ENCODE measurements around the gene CDK13.
A peak's percentile ranks its signal among the peaks of the same experiment; 100 is the strongest.

The CDK13 gene

DNA sequence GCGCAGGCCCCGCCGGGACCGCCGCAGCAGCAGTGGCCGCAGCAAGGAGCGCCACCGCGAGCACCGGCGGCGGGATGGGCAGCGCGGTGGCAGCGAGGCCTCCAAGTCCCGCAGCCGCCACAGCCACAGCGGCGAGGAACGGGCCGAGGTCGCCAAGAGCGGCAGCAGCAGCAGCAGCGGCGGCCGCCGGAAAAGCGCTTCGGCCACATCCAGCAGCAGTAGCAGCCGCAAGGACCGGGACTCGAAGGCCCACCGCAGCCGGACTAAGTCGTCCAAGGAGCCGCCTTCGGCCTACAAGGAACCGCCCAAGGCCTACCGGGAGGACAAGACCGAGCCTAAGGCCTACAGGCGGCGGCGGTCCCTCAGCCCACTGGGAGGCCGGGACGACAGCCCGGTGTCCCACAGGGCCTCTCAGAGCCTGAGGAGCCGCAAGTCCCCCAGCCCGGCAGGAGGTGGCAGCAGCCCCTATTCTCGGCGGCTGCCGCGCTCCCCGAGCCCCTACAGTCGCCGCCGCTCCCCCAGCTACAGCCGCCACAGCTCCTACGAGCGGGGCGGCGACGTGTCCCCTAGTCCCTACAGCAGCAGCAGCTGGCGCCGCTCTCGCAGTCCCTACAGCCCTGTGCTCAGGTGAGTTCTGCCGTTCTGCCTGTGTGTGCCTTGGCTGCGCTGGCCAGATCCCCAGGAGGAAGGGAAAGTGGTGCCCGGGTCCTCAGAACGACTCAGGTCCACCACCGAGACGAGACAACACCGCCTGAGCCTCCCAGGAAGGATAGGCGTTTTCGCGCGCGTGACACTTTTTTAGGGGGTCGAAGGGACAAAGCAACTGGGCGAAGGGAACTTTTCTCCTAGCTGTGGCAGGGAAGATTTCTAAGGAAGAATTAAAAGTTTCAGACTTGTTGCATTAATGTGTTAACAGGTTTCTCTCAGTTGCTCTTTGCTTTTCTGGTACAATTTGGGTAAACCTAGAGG lies 1.5 kb downstream of the CDK13 start:
- H3K36me3 ChIP-seq (ENCODE audit: control insufficient read depth, insufficient read depth, low read length) = no peaks in the 10 kb centered on the region
- H3K9me3 ChIP-seq (ENCODE audit: control insufficient read depth, insufficient read depth, low read length) = no peaks in the 10 kb centered on the region
- H3K27me3 ChIP-seq (ENCODE audit: control insufficient read depth, insufficient read depth, low read length) = no peaks in the 10 kb centered on the region
- peaks cover 4% of the 10 kb centered on the region for H3K4me1 ChIP-seq (ENCODE audit: control insufficient read depth, insufficient read depth, low read length)
- H3K9ac ChIP-seq (ENCODE audit: low read depth, low read length) = peak overlapping the region; percentile 81
- H3K4me3 ChIP-seq (ENCODE audit: low read depth, low read length) = peak overlapping the region; percentile 95

DNA sequence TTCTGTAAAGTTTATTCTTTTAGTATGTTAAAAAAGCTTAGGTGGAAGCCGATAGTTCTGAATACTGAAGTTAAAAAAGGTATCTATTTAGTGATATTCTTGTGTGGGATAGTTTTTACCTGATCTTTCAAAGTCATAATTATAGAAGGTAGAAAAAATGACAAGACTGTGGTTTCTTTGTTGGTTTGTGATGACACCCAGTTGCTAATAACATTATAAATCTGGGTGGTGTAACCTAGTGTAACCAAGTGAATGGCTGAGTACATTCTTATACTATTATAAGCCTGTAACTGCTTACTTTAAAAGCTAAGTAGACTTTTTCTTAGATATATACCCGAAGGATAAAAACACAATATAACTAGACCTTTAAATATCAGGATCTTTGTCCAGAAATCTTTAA lies 2.3 kb downstream of the CDK13 start:
- H3K9ac ChIP-seq (ENCODE audit: low read depth, low read length) = peak overlapping the region; percentile 81
- H3K9me3 ChIP-seq (ENCODE audit: control insufficient read depth, insufficient read depth, low read length) = no peaks in the 10 kb centered on the region
- H3K36me3 ChIP-seq (ENCODE audit: control insufficient read depth, insufficient read depth, low read length) = no peaks in the 10 kb centered on the region
- H3K27me3 ChIP-seq (ENCODE audit: control insufficient read depth, insufficient read depth, low read length) = no peaks in the 10 kb centered on the region
- H3K4me3 ChIP-seq (ENCODE audit: low read depth, low read length) = peak overlapping the region; percentile 95
- H3K4me1 ChIP-seq (ENCODE audit: control insufficient read depth, insufficient read depth, low read length) = peaks cover 4% of the 10 kb centered on the region

DNA sequence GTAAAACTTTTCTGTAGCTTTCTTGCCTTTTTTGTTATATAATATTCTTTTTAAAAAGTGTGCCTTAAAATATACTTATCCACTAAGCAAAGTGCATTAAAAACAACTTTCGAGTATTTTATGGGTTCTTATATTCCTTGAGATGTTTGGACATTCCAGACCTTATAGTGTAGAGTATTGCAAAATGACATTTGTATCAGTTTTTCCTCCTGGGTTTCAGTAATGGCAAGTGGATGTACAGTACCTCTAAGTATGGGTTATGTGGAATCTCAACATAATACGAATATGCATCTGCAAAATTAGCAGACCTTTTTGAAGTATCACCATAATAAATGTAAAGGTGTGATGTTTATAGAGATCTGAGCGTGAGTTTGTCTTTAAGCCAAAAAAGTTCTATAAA lies 2.7 kb downstream of the CDK13 start:
- H3K4me1 ChIP-seq (ENCODE audit: control insufficient read depth, insufficient read depth, low read length) = peaks cover 4% of the 10 kb centered on the region
- no peaks in the 10 kb centered on the region for H3K36me3 ChIP-seq (ENCODE audit: control insufficient read depth, insufficient read depth, low read length)
- H3K9ac ChIP-seq (ENCODE audit: low read depth, low read length) = no peak overlapping the region
- no peaks in the 10 kb centered on the region for H3K27me3 ChIP-seq (ENCODE audit: control insufficient read depth, insufficient read depth, low read length)
- peak overlapping the region; percentile 95 for H3K4me3 ChIP-seq (ENCODE audit: low read depth, low read length)
- H3K9me3 ChIP-seq (ENCODE audit: control insufficient read depth, insufficient read depth, low read length) = no peaks in the 10 kb centered on the region

DNA sequence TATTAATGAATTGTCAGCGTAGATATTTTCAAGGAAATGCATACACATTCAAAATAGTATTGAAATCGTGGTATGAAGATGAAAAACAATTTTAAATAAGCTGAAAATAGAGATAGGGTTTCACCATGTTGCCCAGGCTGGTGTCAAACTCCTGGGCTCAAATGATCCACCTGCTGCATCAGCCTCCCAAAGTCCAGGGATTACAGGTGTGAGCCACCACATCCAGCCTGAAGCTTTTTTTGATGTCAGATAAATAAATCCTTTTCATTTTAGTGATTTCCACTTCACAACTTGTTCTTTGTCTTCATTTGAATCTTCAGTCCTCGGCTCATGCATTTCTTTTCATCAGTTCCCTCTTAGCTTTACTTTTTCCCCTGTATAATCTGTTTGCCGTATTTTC lies 4.6 kb downstream of the CDK13 start:
- no peaks in the 10 kb centered on the region for H3K27me3 ChIP-seq (ENCODE audit: control insufficient read depth, insufficient read depth, low read length)
- no peaks in the 10 kb centered on the region for H3K9me3 ChIP-seq (ENCODE audit: control insufficient read depth, insufficient read depth, low read length)
- H3K36me3 ChIP-seq (ENCODE audit: control insufficient read depth, insufficient read depth, low read length) = no peaks in the 10 kb centered on the region
- peaks cover 6% of the 10 kb centered on the region for H3K4me1 ChIP-seq (ENCODE audit: control insufficient read depth, insufficient read depth, low read length)
- H3K9ac ChIP-seq (ENCODE audit: low read depth, low read length) = no peak overlapping the region
- H3K4me3 ChIP-seq (ENCODE audit: low read depth, low read length) = no peak overlapping the region

DNA sequence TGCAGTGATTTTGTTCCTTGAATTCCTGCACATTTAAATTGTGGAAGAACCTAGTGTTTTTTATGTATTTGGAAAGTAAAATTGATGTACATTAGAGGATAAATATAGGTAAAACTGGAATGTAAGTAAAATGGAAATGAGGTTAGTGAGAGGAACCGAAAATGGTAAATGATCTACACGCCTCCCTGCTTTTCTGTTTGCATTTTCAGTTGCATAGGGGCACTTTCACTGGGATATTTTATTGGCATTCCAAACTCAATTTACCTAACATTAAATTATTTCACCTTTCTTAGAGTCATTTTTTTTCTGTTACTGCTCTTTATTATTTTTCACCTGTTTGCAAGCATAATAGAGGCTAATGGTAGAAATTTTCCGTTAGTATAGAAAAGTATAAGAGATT lies 8.0 kb downstream of the CDK13 start:
- Histone ChIP-seq H3K9me3 (ENCODE audit: control insufficient read depth, insufficient read depth, low read length) (no peaks in the 10 kb centered on the region), H3K9ac (ENCODE audit: low read depth, low read length) (no peak overlapping the region), H3K27me3 (ENCODE audit: control insufficient read depth, insufficient read depth, low read length) (no peaks in the 10 kb centered on the region), H3K36me3 (ENCODE audit: control insufficient read depth, insufficient read depth, low read length) (no peaks in the 10 kb centered on the region), H3K4me3 (ENCODE audit: low read depth, low read length) (no peak overlapping the region), H3K4me1 (ENCODE audit: control insufficient read depth, insufficient read depth, low read length) (peaks cover 6% of the 10 kb centered on the region)

DNA sequence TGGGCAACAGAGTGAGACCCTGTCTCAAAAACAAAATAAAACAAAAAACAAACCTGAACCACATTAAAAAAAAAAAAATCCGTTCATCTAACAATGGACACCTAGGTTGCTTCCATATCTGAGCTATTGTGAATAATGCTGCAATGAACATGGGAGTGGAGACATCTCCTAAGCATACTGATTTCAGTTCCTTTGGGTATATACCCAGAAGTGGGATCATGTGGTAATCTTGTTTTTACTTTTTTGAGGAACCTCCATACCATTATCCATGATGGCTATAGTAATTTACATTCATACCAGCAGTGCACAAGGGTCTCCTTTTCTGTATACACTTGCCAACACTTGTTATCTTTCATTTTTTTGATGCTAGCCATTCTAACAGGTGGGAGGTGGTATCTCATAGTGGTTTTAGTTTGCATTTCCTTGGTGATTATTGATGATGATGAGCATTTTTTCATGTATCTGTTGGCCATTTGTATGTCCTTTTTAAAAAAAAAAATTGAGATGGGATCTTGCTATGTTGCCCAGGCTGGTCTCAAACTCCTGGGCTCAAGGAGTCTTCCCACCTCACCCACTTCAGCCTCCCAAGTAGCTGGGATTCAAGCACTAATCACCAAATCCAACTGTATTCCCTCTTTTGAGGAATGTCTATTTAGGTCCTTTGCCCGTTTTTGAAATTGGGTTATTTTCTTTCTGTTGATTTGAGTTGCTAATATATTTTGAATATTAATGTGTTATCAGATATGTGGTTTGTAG lies 17.5 kb downstream of the CDK13 start:
- no peak overlapping the region for H3K9ac ChIP-seq (ENCODE audit: low read depth, low read length)
- no peaks in the 10 kb centered on the region for H3K27me3 ChIP-seq (ENCODE audit: control insufficient read depth, insufficient read depth, low read length)
- H3K4me3 ChIP-seq (ENCODE audit: low read depth, low read length) = no peak overlapping the region
- H3K9me3 ChIP-seq (ENCODE audit: control insufficient read depth, insufficient read depth, low read length) = no peaks in the 10 kb centered on the region
- H3K36me3 ChIP-seq (ENCODE audit: control insufficient read depth, insufficient read depth, low read length) = no peaks in the 10 kb centered on the region
- H3K4me1 ChIP-seq (ENCODE audit: control insufficient read depth, insufficient read depth, low read length) = peaks cover 4% of the 10 kb centered on the region

DNA sequence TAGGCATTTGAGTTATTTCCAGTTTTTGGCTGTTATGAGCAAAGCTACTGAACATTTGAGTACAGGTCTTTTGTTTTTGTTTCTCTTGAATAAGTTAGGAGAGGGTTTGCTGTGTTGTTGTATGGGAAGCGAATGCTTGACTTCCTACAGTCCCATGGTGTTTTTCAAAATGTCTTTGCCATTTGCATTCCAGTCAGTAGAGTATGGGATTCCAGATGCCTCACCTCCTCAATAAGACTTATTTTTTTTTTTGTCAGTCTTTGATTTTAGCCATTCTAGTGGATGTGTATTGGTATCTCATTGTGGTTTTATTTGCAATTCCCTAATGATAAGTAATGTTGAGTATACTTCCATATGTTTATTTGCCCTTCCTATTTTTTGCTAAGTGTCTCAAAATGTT lies 19.4 kb downstream of the CDK13 start:
- Histone ChIP-seq H3K4me3 (ENCODE audit: low read depth, low read length) (no peak overlapping the region), H3K4me1 (ENCODE audit: control insufficient read depth, insufficient read depth, low read length) (peaks cover 4% of the 10 kb centered on the region), H3K9me3 (ENCODE audit: control insufficient read depth, insufficient read depth, low read length) (no peaks in the 10 kb centered on the region), H3K36me3 (ENCODE audit: control insufficient read depth, insufficient read depth, low read length) (no peaks in the 10 kb centered on the region), H3K27me3 (ENCODE audit: control insufficient read depth, insufficient read depth, low read length) (no peaks in the 10 kb centered on the region), H3K9ac (ENCODE audit: low read depth, low read length) (no peak overlapping the region)

DNA sequence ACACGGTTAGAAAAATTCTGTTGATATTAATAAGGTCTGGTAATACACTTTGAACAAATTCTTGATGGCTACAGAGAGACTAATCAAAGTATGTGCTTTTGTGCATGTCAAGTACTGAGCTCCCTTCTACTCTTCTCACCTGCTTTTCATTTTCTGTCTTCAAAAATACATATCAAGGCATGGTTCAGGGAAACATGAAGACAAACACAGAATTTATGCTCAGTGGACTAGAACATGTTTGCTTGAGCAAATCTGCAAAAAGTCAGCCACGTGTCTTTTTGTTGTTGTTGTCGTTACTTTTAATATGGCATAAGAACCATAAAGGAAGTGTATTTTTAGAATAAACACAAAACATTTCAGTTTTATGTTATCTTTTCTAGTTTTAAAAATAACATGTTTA lies 21.9 kb downstream of the CDK13 start:
- Histone ChIP-seq H3K4me3 (ENCODE audit: low read depth, low read length) (no peak overlapping the region), H3K4me1 (ENCODE audit: control insufficient read depth, insufficient read depth, low read length) (peaks cover 4% of the 10 kb centered on the region), H3K36me3 (ENCODE audit: control insufficient read depth, insufficient read depth, low read length) (no peaks in the 10 kb centered on the region), H3K9me3 (ENCODE audit: control insufficient read depth, insufficient read depth, low read length) (no peaks in the 10 kb centered on the region), H3K27me3 (ENCODE audit: control insufficient read depth, insufficient read depth, low read length) (no peaks in the 10 kb centered on the region), H3K9ac (ENCODE audit: low read depth, low read length) (no peak overlapping the region)

DNA sequence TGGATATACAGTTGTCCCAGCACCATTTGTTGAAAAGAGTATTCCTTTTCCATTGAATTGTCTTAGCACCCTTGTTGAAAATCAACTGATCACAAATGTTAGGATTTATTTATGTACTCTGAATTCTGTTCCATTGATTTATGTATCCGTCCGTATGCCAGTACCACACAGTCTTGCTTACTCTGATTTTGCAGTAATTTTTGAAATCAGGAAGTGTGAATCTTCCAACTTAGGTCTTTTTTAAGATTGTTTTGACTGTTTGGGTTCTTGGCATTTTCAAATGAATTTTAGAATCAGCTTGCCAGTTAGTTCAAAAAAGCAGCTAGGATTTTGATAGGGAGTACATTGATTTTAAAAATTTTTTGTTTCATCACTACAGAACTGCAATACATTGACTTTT lies 23.7 kb downstream of the CDK13 start:
- Histone ChIP-seq H3K27me3 (ENCODE audit: control insufficient read depth, insufficient read depth, low read length) (no peaks in the 10 kb centered on the region), H3K9me3 (ENCODE audit: control insufficient read depth, insufficient read depth, low read length) (no peaks in the 10 kb centered on the region), H3K9ac (ENCODE audit: low read depth, low read length) (no peak overlapping the region), H3K4me3 (ENCODE audit: low read depth, low read length) (no peak overlapping the region), H3K36me3 (ENCODE audit: control insufficient read depth, insufficient read depth, low read length) (no peaks in the 10 kb centered on the region), H3K4me1 (ENCODE audit: control insufficient read depth, insufficient read depth, low read length) (peaks cover 17% of the 10 kb centered on the region)

DNA sequence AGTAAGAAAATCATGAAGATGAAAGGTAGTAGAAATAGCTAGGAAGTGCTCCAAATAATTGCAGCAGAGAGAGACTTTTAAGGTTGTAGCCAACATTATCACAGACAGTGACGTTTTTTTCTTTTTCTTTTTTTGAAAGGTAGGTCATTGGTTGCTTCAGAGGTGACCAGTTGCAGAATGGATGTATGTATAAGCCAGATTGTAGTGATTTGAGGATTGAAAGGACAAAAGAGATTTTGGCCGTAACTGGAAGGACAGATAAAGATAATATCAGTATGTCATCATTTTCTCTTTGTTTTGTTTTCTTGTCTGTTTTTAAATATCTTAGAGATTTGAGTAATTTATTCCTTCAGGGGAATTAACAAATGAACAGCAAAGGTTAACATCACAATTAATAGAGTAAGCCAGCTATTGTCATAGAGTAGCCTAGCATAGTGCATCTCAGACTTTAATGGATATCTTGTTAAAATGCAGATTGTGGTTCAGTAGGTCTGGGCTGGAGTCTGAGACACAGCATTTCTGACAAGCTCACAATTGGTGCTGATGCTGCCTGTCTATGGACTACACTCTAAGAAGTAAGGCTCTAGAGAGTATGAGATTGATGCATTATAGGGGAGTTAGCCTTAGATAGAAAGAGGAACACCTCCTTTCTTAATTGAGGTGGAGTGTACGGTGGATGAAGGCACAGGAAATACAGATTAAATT lies 28.3 kb downstream of the CDK13 start:
- Histone ChIP-seq H3K36me3 (ENCODE audit: control insufficient read depth, insufficient read depth, low read length) (no peaks in the 10 kb centered on the region), H3K27me3 (ENCODE audit: control insufficient read depth, insufficient read depth, low read length) (no peaks in the 10 kb centered on the region), H3K9me3 (ENCODE audit: control insufficient read depth, insufficient read depth, low read length) (no peaks in the 10 kb centered on the region), H3K9ac (ENCODE audit: low read depth, low read length) (no peak overlapping the region), H3K4me1 (ENCODE audit: control insufficient read depth, insufficient read depth, low read length) (peaks cover 23% of the 10 kb centered on the region), H3K4me3 (ENCODE audit: low read depth, low read length) (peak overlapping the region; percentile 24)

DNA sequence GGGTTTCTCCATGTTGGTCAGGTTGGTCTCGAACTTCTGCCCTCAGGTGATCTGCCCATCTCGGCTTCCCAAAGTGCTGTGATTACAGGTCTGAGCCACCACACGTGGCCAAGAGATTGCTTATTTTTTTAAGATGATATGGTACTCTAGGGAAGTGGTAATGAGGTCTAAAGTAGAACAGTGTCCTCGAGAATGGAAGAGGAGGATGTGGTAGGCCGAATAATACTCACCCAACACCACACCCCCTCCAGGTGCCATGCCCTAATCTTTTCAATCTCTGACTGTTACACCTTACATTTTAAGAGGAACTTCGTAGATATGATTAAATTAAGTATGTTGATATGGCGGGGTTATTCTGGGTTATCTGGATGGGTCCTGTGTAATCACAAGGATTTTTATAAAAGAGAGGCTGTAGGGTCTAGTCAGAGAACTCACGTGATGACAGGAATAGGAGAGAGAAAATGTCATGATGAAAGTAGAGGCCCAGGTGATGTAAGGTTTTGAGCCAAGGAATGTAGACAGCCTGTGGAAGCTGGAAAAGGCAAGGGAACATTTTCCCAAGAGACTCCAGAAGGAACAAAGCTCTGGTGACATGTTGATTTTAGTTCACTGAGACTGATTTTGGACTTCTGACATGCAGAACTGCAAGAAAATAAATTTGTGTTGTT lies 29.5 kb downstream of the CDK13 start:
- no peak overlapping the region for H3K9ac ChIP-seq (ENCODE audit: low read depth, low read length)
- H3K27me3 ChIP-seq (ENCODE audit: control insufficient read depth, insufficient read depth, low read length) = no peaks in the 10 kb centered on the region
- no peak overlapping the region for H3K4me3 ChIP-seq (ENCODE audit: low read depth, low read length)
- no peaks in the 10 kb centered on the region for H3K36me3 ChIP-seq (ENCODE audit: control insufficient read depth, insufficient read depth, low read length)
- peaks cover 23% of the 10 kb centered on the region for H3K4me1 ChIP-seq (ENCODE audit: control insufficient read depth, insufficient read depth, low read length)
- H3K9me3 ChIP-seq (ENCODE audit: control insufficient read depth, insufficient read depth, low read length) = no peaks in the 10 kb centered on the region

All from iPS-15b (cell line).